ENCODE measurements around the gene ZNF205.

GRCh38 chr16:3086596-3087242, 25.7 kb upstream of the ZNF205 start:
- TF ChIP-seq CTCF (IDR thresholded peaks at IDR 0.05) (no peak), POLR2A (IDR thresholded peaks at IDR 0.05) (no peak), EP300 (IDR thresholded peaks at IDR 0.05) (no peak)
